Measurements from ENCODE around the gene SENP2. TPM values are rescaled to one million over a fixed set of nuclear protein-coding genes. Genes with fewer than 3 reads are reported as not detected.

Gene SENP2
- total and polyA plus RNA-seq, 9 of the 15 experiments (the other 6 are each of a cell fraction or from before 2014, with no cell fraction given) = 11.8 to 67.1 (median 41.1) TPM

DNA sequence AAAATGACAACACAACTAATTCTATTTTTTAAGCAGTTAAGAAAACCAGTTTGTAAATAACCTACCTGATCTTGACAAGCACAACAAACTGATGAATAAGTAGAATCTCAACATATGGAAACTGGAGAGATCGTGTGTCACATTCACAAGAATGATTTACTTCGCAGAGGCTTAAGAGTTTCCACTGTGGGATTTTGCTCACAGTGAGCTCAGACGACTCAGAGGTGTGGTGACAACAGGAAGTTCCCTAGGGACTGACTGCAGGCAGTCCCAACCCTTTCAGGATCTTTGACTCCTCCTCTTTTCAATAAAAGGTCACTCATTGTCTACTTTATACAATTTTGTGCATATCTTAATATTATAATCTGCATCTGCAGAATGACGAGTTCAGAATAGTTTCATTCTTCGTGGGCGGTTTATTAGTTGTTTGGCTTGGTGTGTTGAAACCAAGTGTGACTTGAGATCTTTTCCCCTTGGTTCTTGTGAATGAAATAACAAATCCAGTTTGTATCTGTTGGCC lies 33.7 kb upstream of the SENP2 start, which contains the start of gene LIPH (continued):
- peak in 1 of 2 experiments; percentile 16 for TF ChIP-seq AFF1 (IDR thresholded peaks at IDR 0.05; ENCODE audit: low read depth in 1 of 2, partially characterized antibody in 2 of 2)
- no peak for TF ChIP-seq ZC3H8 (IDR thresholded peaks at IDR 0.05)
- peak; percentile 12; the same call in 1 of the 2 replicates for TF ChIP-seq PHF8 (IDR thresholded peaks at IDR 0.05; ENCODE audit: borderline replicate concordance, low read length)
- TF ChIP-seq, protein P1, sequence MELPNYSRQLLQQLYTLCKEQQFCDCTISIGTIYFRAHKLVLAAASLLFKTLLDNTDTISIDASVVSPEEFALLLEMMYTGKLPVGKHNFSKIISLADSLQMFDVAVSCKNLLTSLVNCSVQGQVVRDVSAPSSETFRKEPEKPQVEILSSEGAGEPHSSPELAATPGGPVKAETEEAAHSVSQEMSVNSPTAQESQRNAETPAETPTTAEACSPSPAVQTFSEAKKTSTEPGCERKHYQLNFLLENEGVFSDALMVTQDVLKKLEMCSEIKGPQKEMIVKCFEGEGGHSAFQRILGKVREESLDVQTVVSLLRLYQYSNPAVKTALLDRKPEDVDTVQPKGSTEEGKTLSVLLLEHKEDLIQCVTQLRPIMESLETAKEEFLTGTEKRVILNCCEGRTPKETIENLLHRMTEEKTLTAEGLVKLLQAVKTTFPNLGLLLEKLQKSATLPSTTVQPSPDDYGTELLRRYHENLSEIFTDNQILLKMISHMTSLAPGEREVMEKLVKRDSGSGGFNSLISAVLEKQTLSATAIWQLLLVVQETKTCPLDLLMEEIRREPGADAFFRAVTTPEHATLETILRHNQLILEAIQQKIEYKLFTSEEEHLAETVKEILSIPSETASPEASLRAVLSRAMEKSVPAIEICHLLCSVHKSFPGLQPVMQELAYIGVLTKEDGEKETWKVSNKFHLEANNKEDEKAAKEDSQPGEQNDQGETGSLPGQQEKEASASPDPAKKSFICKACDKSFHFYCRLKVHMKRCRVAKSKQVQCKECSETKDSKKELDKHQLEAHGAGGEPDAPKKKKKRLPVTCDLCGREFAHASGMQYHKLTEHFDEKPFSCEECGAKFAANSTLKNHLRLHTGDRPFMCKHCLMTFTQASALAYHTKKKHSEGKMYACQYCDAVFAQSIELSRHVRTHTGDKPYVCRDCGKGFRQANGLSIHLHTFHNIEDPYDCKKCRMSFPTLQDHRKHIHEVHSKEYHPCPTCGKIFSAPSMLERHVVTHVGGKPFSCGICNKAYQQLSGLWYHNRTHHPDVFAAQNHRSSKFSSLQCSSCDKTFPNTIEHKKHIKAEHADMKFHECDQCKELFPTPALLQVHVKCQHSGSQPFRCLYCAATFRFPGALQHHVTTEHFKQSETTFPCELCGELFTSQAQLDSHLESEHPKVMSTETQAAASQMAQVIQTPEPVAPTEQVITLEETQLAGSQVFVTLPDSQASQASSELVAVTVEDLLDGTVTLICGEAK (IDR thresholded peaks at IDR 0.05) = peak; percentile 54; the same call in 1 of the 2 replicates
- TF ChIP-seq, protein P1 (CRISPR knock-in tag; IDR thresholded peaks at IDR 0.05) = no peak
- peak; percentile 31; the same call in 1 of the 2 replicates for TF ChIP-seq CXXC5 (CRISPR knock-in tag; IDR thresholded peaks at IDR 0.05)
- no peak for TF ChIP-seq BCLAF1 (IDR thresholded peaks at IDR 0.05; ENCODE audit: borderline replicate concordance in 1 of 2, control insufficient read depth in 1 of 2, low read depth in 2 of 2, low read length in 1 of 2)
- TF ChIP-seq HDAC2 (IDR thresholded peaks at IDR 0.05) = 0 out of 2 replicates have a peak, but pooled peaks have one; percentile 32
- 0 out of 2 replicates have a peak, but pooled peaks have one; percentile 36 for TF ChIP-seq ETV1 (tag; conservative IDR thresholded peaks at IDR 0.05; ENCODE audit: low read depth)
- 0 out of 2 replicates have a peak, but pooled peaks have one; percentile 33 for TF ChIP-seq SMAD4 (CRISPR knock-in tag; conservative IDR thresholded peaks at IDR 0.05)
- 0 out of 2 replicates have a peak, but pooled peaks have one; percentile 19 for TF ChIP-seq NFE2 (IDR thresholded peaks at IDR 0.05; ENCODE audit: low read depth)
